AG09309 (cell line): ENCODE measurements around the gene C1QTNF9.
"Not testable (repeated sequence)": the region's sequence is repeated elsewhere in the genome, so short reads cannot be mapped to it uniquely, and the experiment has no call there.

ENCODE experiments used
- DNase-seq: peaks from one replicate; pipeline ENCODE4 v3.0.0-alpha.2; 2010; ENCODE audit warnings: low read depth
- H3K4me3 ChIP-seq: 2 replicates; pipeline ENCODE4 v1.5.1; 2011; ENCODE audit warnings: mild to moderate bottlenecking, low read depth, low read length, moderate library complexity; ENCODE audit not compliant: control insufficient read depth
- TF ChIP-seq, protein P1 (sequence below): IDR thresholded peaks from 2 replicates; pipeline ENCODE4 v1.5.1; 2011; ENCODE audit warnings: mild to moderate bottlenecking, low read depth, low read length, inconsistent platforms; ENCODE audit not compliant: insufficient read depth, control insufficient read depth; ENCODE audit errors: missing control alignments

C1QTNF9 gene

DNA sequence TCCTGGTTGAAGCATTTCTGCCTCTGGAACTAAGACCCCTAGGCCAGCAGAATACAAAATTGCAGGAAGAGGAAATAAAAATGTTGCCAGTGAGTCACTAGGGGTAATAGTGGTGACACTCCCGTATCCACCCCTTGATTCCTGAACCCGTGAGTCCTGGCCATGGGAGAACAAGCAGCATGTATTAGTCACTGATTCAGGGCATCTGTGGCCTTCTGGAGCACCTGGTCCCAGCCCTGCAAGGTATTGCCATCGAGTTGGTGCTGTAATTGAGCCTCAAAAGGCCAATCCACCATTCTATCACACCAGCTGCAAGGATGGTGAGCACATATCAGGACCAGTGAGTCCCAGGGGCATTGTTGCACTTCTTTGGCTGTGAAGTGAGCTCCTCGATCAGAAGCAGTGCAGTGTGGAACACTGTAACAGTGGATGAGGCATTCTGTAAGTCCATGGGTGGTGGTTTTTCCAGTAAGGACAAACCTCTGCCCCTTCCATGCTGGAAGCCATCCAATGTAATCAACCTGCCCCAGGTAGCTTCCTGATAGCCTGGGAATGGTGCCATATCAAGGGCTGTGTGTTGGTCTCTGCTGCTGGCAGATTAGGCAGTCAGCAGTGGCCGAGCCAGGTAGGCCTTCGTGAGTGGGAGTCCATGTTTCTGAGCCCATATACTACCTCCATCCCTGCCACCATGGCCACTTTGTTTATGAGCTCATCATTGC lies 39.6 kb downstream of the C1QTNF9 start:
- TF ChIP-seq, protein P1, sequence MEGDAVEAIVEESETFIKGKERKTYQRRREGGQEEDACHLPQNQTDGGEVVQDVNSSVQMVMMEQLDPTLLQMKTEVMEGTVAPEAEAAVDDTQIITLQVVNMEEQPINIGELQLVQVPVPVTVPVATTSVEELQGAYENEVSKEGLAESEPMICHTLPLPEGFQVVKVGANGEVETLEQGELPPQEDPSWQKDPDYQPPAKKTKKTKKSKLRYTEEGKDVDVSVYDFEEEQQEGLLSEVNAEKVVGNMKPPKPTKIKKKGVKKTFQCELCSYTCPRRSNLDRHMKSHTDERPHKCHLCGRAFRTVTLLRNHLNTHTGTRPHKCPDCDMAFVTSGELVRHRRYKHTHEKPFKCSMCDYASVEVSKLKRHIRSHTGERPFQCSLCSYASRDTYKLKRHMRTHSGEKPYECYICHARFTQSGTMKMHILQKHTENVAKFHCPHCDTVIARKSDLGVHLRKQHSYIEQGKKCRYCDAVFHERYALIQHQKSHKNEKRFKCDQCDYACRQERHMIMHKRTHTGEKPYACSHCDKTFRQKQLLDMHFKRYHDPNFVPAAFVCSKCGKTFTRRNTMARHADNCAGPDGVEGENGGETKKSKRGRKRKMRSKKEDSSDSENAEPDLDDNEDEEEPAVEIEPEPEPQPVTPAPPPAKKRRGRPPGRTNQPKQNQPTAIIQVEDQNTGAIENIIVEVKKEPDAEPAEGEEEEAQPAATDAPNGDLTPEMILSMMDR = no peak
- no peak for DNase-seq
- H3K4me3 ChIP-seq = no peak overlapping the region

DNA sequence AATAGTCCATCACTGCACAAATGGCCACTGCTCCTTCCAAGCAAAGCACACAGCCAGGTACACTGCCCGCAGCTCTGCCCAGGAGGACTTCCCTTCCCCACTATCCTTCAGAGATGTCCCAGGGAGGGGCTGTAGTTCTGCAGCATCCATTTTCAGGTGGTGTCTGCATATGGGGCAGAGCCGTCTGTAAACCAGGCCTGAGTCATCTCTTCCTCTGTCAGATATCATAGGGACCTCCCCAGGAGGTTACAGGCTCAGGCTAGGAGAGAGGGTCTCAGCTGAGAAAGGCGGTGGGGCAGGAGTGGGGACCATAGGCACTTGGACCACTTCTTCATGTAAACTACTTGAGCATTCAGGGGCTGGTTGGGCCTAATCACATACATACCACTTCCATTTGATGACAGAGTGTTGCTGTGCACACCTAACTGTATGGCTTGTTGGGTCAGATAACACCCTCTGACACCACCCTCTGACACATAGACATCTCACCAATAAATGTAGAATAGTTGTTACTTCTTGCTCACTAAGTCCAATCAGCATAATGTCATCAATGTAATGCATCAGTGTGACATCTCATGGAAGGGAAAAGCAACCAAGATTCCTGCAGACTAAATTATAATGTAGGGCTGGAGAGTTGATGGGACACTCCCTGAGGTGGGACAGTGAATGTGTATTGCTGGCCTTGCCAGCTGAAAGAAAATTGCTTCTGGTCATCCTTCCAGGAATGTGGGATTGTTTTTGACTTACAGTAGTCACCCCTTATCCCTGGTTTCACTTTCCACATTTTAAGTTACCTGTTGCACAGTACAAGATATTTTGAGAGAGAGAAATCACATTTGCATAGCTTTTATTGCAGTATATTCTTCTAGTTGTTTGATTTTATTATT lies 40.6 kb downstream of the C1QTNF9 start:
- not testable (repeated sequence) for DNase-seq, H3K4me3 ChIP-seq

DNA sequence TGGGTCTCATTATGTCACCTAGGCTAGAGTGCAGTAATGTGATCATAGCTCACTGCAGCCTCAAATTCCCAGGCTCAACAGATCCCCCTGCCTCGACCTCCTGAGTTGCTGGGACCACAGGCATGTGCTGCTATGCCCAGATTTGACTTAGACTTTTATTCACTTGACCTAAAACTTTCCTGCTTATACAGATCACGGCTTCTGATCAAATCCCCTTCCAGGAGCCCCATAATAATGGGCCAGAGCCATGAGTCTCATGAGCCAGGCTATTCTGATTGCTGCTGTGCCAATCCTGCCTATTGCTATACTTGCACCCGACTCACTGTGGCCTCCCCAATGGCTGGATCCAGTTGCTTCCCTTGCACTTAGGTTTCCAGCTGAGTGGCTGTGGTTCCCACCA lies 42.0 kb downstream of the C1QTNF9 start:
- no peak for DNase-seq
- TF ChIP-seq, protein P1 = no peak
- H3K4me3 ChIP-seq = no peak overlapping the region

DNA sequence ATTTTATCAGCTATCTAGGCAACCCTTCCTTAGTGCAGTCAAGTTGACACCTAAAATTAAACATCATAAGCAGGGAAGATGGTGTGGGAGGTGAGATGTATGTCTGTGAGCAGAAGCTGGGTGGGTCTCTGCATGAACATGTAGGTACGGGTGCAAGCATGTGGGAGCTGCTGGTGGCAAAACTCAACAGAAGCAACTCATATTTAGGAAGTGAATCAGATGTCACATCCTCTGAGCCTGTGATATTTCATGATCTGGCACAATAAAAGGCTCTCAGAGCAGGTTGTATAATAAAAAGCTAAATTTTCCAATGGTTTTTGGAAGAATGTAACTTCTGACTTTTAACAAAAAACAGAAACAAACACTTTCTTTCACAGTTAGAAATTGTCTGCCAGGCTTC lies 44.4 kb downstream of the C1QTNF9 start:
- TF ChIP-seq, protein P1 = no peak
- DNase-seq = no peak
- no peak overlapping the region for H3K4me3 ChIP-seq

DNA sequence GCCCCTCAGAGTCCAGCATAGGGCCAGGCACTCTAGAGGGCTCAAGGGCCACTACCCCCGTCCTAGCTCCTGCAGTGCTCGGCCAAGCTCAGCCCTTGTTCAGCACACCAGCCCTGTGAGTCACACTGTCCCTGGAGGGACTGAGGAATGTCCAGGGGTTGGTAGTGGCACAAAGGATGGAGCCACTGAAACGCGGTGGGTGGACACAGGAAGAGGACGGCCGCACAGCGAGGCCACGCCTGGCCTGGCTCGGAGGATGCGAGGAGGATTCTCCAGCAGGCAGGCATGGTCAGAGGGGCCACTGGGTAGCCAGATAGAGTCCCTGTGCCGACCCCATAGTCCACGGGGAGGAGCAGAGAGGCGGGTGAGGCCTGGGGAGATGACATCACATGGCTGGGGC lies 45.7 kb downstream of the C1QTNF9 start:
- TF ChIP-seq, protein P1 = no peak
- DNase-seq = no peak
- H3K4me3 ChIP-seq = no peak overlapping the region

DNA sequence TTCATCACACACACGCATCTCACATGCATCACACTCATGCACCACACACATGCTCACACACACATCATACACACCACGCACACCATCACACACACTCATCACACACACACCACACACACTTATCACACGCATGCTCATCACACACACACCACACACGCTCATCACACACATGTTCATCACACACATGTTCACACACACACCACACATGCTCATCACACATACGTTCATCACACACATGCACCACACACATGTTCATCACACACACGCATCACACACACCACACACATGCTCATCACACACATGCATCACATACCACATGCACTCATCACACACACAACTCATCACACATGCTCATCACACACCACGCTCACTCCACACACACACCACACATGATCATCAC lies 46.9 kb downstream of the C1QTNF9 start:
- DNase-seq = no peak
- no peak overlapping the region for H3K4me3 ChIP-seq
- TF ChIP-seq, protein P1 = no peak

DNA sequence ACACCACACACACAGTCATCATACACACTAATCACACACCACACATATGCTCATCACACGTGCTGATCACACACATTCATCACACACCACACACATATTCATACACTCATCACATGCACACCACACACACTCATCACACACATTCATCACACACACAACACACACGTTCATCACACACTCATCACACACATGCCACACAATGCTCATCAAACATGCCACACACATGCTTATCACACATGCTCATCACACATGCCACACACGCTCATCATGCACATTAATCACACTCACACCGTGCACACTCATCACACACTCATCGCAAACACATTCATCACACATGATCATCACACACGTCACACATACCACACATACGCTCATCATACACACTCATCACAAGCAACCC lies 47.5 kb downstream of the C1QTNF9 start:
- no peak overlapping the region for H3K4me3 ChIP-seq
- TF ChIP-seq, protein P1 = no peak
- no peak for DNase-seq
